ENCODE measurements around the gene MTHFSD.

DNA sequence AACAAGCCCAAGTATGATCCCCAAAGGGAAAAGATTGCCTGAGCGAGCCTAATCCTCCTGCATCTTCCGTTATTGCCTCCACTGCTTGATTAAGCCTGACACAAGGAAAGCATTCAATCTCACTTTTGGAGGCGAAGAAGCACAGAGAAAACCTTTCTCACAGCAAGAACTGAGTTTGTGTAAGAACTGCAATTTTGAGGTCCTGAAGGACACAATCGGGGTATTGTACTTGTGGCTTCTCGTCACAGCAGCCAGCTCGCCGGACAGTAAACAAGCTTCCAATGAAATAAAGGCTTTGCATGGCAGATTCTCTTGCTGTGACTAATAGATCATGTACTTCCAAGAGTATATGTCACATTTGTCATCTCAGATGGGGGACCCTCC is 63.4 kb downstream of the MTHFSD start:
- TF ChIP-seq, protein P1, sequence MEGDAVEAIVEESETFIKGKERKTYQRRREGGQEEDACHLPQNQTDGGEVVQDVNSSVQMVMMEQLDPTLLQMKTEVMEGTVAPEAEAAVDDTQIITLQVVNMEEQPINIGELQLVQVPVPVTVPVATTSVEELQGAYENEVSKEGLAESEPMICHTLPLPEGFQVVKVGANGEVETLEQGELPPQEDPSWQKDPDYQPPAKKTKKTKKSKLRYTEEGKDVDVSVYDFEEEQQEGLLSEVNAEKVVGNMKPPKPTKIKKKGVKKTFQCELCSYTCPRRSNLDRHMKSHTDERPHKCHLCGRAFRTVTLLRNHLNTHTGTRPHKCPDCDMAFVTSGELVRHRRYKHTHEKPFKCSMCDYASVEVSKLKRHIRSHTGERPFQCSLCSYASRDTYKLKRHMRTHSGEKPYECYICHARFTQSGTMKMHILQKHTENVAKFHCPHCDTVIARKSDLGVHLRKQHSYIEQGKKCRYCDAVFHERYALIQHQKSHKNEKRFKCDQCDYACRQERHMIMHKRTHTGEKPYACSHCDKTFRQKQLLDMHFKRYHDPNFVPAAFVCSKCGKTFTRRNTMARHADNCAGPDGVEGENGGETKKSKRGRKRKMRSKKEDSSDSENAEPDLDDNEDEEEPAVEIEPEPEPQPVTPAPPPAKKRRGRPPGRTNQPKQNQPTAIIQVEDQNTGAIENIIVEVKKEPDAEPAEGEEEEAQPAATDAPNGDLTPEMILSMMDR (IDR thresholded peaks at IDR 0.05), result no peak
- TF ChIP-seq EP300 (IDR thresholded peaks at IDR 0.05) (no peak), POLR2AphosphoS5 (IDR thresholded peaks at IDR 0.05) (no peak), POLR2A (IDR thresholded peaks at IDR 0.05; ENCODE audit: low read depth) (no peak)
